WTC11 (cell line): ENCODE results near the gene HACE1. TPM values are rescaled to one million over a fixed set of nuclear protein-coding genes. Genes with fewer than 3 reads are reported as not detected.

ENCODE experiments used
- ATAC-seq: fragments of 200-7000 bp; cut with Tn5 transposase; 2 replicates; pipeline ENCODE4 v1.10.0; 2021; ENCODE audit warnings: mild to moderate bottlenecking, moderate library complexity
- Bru-seq: library from RNA; stranded (reverse); fragments of 400-500 nt; gene quantifications from one replicate; lab custom pipeline; 2021; lab: Mats Ljungman, UMichigan
- CTCF ChIA-PET: fragments of 300-600 bp; sonication (Branson Sonifier 250); formaldehyde crosslinking; loops from one replicate; lab custom pipeline; 2021; ENCODE audit warnings: antibody characterized with exemption; lab: Charles Lee
- POLR2A ChIA-PET: fragments of 350-600 bp; sonication (Branson Sonifier 250); formaldehyde crosslinking; loops from one replicate; lab custom pipeline; 2021; ENCODE audit warnings: antibody characterized with exemption; lab: Charles Lee
- DNase-seq: peaks from one replicate; pipeline ENCODE4 v3.0.0; 2021; ENCODE audit warnings: low spot score
- H3K27ac Mint-ChIP-seq: 2 replicates; pipeline ENCODE4 v1.8.0; 2021; ENCODE audit warnings: mixed read lengths
- H3K27me3 Mint-ChIP-seq: 2 replicates; pipeline ENCODE4 v1.8.0; 2021; ENCODE audit warnings: low read depth, mild to moderate bottlenecking, moderate library complexity, mixed read lengths
- H3K36me3 Mint-ChIP-seq: 2 replicates; pipeline ENCODE4 v1.8.0; 2021; ENCODE audit warnings: mixed read lengths
- H3K4me1 Mint-ChIP-seq: 2 replicates; pipeline ENCODE4 v1.8.0; 2022; ENCODE audit warnings: mixed read lengths
- H3K4me3 Mint-ChIP-seq: 2 replicates; pipeline ENCODE4 v1.8.0; 2021; ENCODE audit warnings: mild to moderate bottlenecking, moderate library complexity, mixed read lengths
- H3K9me3 Mint-ChIP-seq: 2 replicates; pipeline ENCODE4 v1.8.0; 2021; ENCODE audit warnings: mixed read lengths
- CBFB ChIP-seq: sonication (generic); formaldehyde crosslinking; IDR thresholded peaks from 2 replicates; pipeline ENCODE4 v1.8.1; 2022; ENCODE audit warnings: mild to moderate bottlenecking, low read depth, missing genetic modification reagents
- CREB1 ChIP-seq: sonication (generic); formaldehyde crosslinking; IDR thresholded peaks from 2 replicates; pipeline ENCODE4 v1.8.0; 2023; ENCODE audit warnings: mild to moderate bottlenecking, missing genetic modification reagents
- CREM ChIP-seq: sonication (generic); formaldehyde crosslinking; IDR thresholded peaks from 2 replicates; pipeline ENCODE4 v1.8.1; 2022; ENCODE audit warnings: mild to moderate bottlenecking, missing genetic modification reagents, moderate library complexity
- EMX1 ChIP-seq: fragments of 250-450 bp; sonication (Bioruptor Pico); IDR thresholded peaks from 2 replicates; pipeline ENCODE4 v1.8.0; 2021; ENCODE audit warnings: mild to moderate bottlenecking
- FOXJ3 ChIP-seq: sonication (generic); formaldehyde crosslinking; IDR thresholded peaks from 2 replicates; pipeline ENCODE4 v1.9.0; 2021; ENCODE audit warnings: missing genetic modification reagents, mild to moderate bottlenecking, borderline replicate concordance
- GABPB1 ChIP-seq: sonication (generic); formaldehyde crosslinking; IDR thresholded peaks from 2 replicates; pipeline ENCODE4 v1.8.1; 2023; ENCODE audit warnings: mild to moderate bottlenecking, missing genetic modification reagents
- NFATC4 ChIP-seq: fragments of 250-450 bp; sonication (Bioruptor Pico); IDR thresholded peaks from 2 replicates; pipeline ENCODE4 v1.9.0; 2021; ENCODE audit warnings: mild to moderate bottlenecking
- NR1H2 ChIP-seq: sonication (generic); formaldehyde crosslinking; IDR thresholded peaks from 2 replicates; pipeline ENCODE4 v1.9.0; 2021; ENCODE audit warnings: mild to moderate bottlenecking, moderate library complexity, missing genetic modification reagents
- NR2C2 ChIP-seq: sonication (generic); formaldehyde crosslinking; IDR thresholded peaks from 2 replicates; pipeline ENCODE4 v1.8.0; 2022; ENCODE audit warnings: mild to moderate bottlenecking, missing genetic modification reagents
- PRRX2 ChIP-seq: fragments of 250-450 bp; sonication (Bioruptor Pico); IDR thresholded peaks from 2 replicates; pipeline ENCODE4 v1.8.0; 2021; ENCODE audit warnings: mild to moderate bottlenecking
- SP1 ChIP-seq: sonication (generic); formaldehyde crosslinking; conservative IDR thresholded peaks from 2 replicates; pipeline ENCODE4 v1.8.1; 2022; ENCODE audit warnings: missing genetic modification reagents
- TEAD1 ChIP-seq: sonication (generic); formaldehyde crosslinking; IDR thresholded peaks from 2 replicates; pipeline ENCODE4 v1.8.0; 2022; ENCODE audit warnings: mild to moderate bottlenecking, missing genetic modification reagents
- ZNF219 ChIP-seq: sonication (generic); formaldehyde crosslinking; IDR thresholded peaks from 2 replicates; pipeline ENCODE4 v1.8.0; 2023; ENCODE audit warnings: missing genetic modification reagents, mild to moderate bottlenecking, borderline replicate concordance
- ZNF263 ChIP-seq: sonication (generic); formaldehyde crosslinking; IDR thresholded peaks from 2 replicates; pipeline ENCODE4 v1.8.1; 2022; ENCODE audit warnings: low read depth, mild to moderate bottlenecking, moderate library complexity, missing genetic modification reagents
- ZNF317 ChIP-seq: sonication (generic); formaldehyde crosslinking; IDR thresholded peaks from 2 replicates; pipeline ENCODE4 v1.8.1; 2023; ENCODE audit warnings: low read depth, mild to moderate bottlenecking, moderate library complexity, missing genetic modification reagents, borderline replicate concordance
- ZNF416 ChIP-seq: fragments of 250-450 bp; sonication (Bioruptor Pico); IDR thresholded peaks from 2 replicates; pipeline ENCODE4 v1.9.0; 2021; ENCODE audit warnings: mild to moderate bottlenecking, inconsistent platforms
- long read RNA-seq, 3 experiments: library from RNA in 1 of 3; library from capped mRNA in 1 of 3; library from polyadenylated mRNA in 1 of 3; unstranded in 2 of 3; stranded (forward) in 1 of 3; transcript quantifications; one replicate each; pipeline ENCODE4 v2.0.0, GENCODE V29; 2021
- total RNA-seq: library from RNA; stranded (reverse); gene quantifications from 3 replicates; pipeline ENCODE4 v1.2.3, GENCODE V29; 2021
- TF ChIP-seq, protein P1 (sequence below): sonication (generic); formaldehyde crosslinking; IDR thresholded peaks from 2 replicates; pipeline ENCODE4 v1.8.0; 2022; ENCODE audit warnings: mild to moderate bottlenecking, missing genetic modification reagents
- TF ChIP-seq, protein P2 (sequence below): sonication (generic); formaldehyde crosslinking; IDR thresholded peaks from 2 replicates; pipeline ENCODE4 v1.8.0; 2023; ENCODE audit warnings: mild to moderate bottlenecking, missing genetic modification reagents
- TF ChIP-seq, protein P3 (sequence below): sonication (generic); formaldehyde crosslinking; IDR thresholded peaks from 2 replicates; pipeline ENCODE4 v1.8.1; 2023; ENCODE audit warnings: mild to moderate bottlenecking, missing genetic modification reagents, moderate library complexity
- TF ChIP-seq, protein P4 (sequence below): fragments of 250-450 bp; sonication (Bioruptor Pico); IDR thresholded peaks from 2 replicates; pipeline ENCODE4 v1.8.0; 2021; ENCODE audit warnings: mild to moderate bottlenecking
- TF ChIP-seq, protein P5 (sequence below): sonication (generic); formaldehyde crosslinking; IDR thresholded peaks from 2 replicates; pipeline ENCODE4 v1.8.0; 2023; ENCODE audit warnings: missing genetic modification reagents
- TF ChIP-seq, protein P6 (sequence below): sonication (generic); formaldehyde crosslinking; IDR thresholded peaks from 2 replicates; pipeline ENCODE4 v1.8.0; 2022; ENCODE audit warnings: mild to moderate bottlenecking, missing genetic modification reagents

Gene HACE1, protein sequence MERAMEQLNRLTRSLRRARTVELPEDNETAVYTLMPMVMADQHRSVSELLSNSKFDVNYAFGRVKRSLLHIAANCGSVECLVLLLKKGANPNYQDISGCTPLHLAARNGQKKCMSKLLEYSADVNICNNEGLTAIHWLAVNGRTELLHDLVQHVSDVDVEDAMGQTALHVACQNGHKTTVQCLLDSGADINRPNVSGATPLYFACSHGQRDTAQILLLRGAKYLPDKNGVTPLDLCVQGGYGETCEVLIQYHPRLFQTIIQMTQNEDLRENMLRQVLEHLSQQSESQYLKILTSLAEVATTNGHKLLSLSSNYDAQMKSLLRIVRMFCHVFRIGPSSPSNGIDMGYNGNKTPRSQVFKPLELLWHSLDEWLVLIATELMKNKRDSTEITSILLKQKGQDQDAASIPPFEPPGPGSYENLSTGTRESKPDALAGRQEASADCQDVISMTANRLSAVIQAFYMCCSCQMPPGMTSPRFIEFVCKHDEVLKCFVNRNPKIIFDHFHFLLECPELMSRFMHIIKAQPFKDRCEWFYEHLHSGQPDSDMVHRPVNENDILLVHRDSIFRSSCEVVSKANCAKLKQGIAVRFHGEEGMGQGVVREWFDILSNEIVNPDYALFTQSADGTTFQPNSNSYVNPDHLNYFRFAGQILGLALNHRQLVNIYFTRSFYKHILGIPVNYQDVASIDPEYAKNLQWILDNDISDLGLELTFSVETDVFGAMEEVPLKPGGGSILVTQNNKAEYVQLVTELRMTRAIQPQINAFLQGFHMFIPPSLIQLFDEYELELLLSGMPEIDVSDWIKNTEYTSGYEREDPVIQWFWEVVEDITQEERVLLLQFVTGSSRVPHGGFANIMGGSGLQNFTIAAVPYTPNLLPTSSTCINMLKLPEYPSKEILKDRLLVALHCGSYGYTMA
- total RNA-seq (18.1 to 21.7 TPM (median 21.6 TPM) in 3 replicates), Bru-seq, nascent RNA (percentile 78 among the genes with signal in this experiment)
- long read RNA-seq, experiment 1, full-length matches to known transcripts = 39 of 81 reads
- long read RNA-seq, experiment 1, partial matches to known transcripts = 5 of 81 reads
- long read RNA-seq, experiment 1, other reads (novel, unspliced or antisense) = 37 of 81 reads
- long read RNA-seq, experiment 2, full-length matches to known transcripts = 5 of 20 reads
- long read RNA-seq, experiment 2, partial matches to known transcripts = 5 of 20 reads
- long read RNA-seq, experiment 2, other reads (novel, unspliced or antisense) = 10 of 20 reads
- long read RNA-seq, experiment 3, full-length matches to known transcripts = 1 of 4 reads
- long read RNA-seq, experiment 3, partial matches to known transcripts = 2 of 4 reads
- long read RNA-seq, experiment 3, other reads (novel, unspliced or antisense) = 1 of 4 reads

DNA sequence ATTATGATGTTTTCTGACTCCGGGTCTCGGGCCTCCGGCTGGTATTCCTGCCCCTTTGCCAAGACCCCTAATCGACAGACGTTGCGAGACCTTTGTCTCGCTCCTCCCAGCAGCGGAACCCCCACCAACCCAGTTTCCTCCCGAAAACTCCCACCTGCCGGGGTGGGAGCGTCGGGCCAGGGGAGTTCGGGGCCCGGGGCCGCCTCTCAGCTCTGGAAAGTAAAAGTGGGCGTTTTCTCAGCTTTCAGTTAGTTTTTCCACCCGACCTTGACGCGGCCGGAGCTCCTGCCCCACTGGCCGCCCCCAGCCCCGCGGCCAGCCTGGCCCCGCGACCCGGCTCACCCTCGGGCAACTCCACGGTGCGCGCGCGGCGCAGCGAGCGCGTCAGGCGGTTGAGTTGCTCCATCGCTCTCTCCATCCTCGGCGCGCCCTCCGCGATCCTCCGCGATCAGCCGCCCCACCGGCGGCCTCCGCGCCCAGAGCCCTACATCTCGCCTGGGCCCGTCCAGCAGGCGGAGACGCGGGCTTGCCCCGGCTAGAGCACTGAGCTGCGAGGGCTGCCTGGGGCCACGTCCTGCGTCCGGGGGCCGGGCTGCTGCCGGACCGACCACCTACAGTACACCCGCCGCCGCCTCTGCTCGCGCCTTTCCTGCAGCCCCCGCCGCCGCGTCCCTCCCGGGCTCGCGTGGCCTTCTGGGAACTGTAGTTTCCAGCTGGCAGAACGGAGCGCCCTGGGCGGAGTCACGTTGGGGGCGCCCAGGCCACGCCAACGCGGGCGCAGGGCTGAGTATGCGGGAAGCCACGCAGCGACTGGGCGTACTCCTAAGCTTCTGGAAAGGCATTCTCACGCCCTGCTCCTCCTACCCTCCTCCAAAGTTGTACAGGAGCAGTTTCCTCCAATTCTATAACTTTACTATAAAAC, at the start of gene HACE1:
TSS of gene HACE1 (minus strand) at position 695 of the 922 bp plus-strand sequence. CDS start at position 418, 277 bp downstream.
- ATAC-seq (peak; percentile 96), DNase-seq (peak; percentile 94)
- ChIA-PET POLR2A (interaction anchor here (0.8 to 2.3 kb wide), 3 partner anchors 8 to 97 kb away, joined by 3 to 9 read pairs (median 5); partner anchors contain the start of gene LIN28B), CTCF (interaction anchor here (0.6 to 2.0 kb wide), 9 partner anchors 10 to 543 kb away, joined by 3 to 10 read pairs (median 3); partner anchors contain the start of gene PREP)
- peak within 1 kb of the TSS; percentile 83; the same call in 1 of the 2 replicates for H3K27ac Mint-ChIP-seq
- H3K27me3 Mint-ChIP-seq = peaks cover 5% of the 10 kb centered on the region; the same call in 1 of the 2 replicates
- H3K4me1 Mint-ChIP-seq = peaks cover 20% of the 10 kb centered on the region
- H3K36me3 Mint-ChIP-seq = no peaks in the 10 kb centered on the region
- peak within 1 kb of the TSS; percentile 97 for H3K4me3 Mint-ChIP-seq
- no peaks in the 10 kb centered on the region for H3K9me3 Mint-ChIP-seq
- TF ChIP-seq TEAD1 (CRISPR knock-in tag) = peak; percentile 68; the same call in 1 of the 2 replicates
- no peak for TF ChIP-seq EMX1
- TF ChIP-seq, protein P1, sequence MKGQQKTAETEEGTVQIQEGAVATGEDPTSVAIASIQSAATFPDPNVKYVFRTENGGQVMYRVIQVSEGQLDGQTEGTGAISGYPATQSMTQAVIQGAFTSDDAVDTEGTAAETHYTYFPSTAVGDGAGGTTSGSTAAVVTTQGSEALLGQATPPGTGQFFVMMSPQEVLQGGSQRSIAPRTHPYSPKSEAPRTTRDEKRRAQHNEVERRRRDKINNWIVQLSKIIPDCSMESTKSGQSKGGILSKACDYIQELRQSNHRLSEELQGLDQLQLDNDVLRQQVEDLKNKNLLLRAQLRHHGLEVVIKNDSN = peak; percentile 39; the same call in 1 of the 2 replicates
- TF ChIP-seq, protein P2, sequence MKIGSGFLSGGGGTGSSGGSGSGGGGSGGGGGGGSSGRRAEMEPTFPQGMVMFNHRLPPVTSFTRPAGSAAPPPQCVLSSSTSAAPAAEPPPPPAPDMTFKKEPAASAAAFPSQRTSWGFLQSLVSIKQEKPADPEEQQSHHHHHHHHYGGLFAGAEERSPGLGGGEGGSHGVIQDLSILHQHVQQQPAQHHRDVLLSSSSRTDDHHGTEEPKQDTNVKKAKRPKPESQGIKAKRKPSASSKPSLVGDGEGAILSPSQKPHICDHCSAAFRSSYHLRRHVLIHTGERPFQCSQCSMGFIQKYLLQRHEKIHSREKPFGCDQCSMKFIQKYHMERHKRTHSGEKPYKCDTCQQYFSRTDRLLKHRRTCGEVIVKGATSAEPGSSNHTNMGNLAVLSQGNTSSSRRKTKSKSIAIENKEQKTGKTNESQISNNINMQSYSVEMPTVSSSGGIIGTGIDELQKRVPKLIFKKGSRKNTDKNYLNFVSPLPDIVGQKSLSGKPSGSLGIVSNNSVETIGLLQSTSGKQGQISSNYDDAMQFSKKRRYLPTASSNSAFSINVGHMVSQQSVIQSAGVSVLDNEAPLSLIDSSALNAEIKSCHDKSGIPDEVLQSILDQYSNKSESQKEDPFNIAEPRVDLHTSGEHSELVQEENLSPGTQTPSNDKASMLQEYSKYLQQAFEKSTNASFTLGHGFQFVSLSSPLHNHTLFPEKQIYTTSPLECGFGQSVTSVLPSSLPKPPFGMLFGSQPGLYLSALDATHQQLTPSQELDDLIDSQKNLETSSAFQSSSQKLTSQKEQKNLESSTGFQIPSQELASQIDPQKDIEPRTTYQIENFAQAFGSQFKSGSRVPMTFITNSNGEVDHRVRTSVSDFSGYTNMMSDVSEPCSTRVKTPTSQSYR (CRISPR knock-in tag) = 0 out of 2 replicates have a peak, but pooled peaks have one; percentile 18
- TF ChIP-seq CREB1 (CRISPR knock-in tag) = no peak
- TF ChIP-seq NR2C2 (CRISPR knock-in tag) = no peak
- TF ChIP-seq ZNF263 = peak; percentile 42; the same call in 1 of the 2 replicates
- TF ChIP-seq CREM = peak; percentile 63; the same call in 1 of the 2 replicates
- TF ChIP-seq SP1 (CRISPR knock-in tag) = peak; percentile 93
- no peak for TF ChIP-seq GABPB1 (CRISPR knock-in tag)
- no peak for TF ChIP-seq ZNF219
- peak; percentile 45; the same call in 1 of the 2 replicates for TF ChIP-seq ZNF317 (CRISPR knock-in tag)
- TF ChIP-seq, protein P3, sequence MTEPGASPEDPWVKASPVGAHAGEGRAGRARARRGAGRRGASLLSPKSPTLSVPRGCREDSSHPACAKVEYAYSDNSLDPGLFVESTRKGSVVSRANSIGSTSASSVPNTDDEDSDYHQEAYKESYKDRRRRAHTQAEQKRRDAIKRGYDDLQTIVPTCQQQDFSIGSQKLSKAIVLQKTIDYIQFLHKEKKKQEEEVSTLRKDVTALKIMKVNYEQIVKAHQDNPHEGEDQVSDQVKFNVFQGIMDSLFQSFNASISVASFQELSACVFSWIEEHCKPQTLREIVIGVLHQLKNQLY (CRISPR knock-in tag) = no peak
- TF ChIP-seq FOXJ3 (CRISPR knock-in tag) = no peak
- TF ChIP-seq CBFB (CRISPR knock-in tag) = no peak
- TF ChIP-seq NFATC4 (CRISPR knock-in tag) = no peak
- TF ChIP-seq, protein P4, sequence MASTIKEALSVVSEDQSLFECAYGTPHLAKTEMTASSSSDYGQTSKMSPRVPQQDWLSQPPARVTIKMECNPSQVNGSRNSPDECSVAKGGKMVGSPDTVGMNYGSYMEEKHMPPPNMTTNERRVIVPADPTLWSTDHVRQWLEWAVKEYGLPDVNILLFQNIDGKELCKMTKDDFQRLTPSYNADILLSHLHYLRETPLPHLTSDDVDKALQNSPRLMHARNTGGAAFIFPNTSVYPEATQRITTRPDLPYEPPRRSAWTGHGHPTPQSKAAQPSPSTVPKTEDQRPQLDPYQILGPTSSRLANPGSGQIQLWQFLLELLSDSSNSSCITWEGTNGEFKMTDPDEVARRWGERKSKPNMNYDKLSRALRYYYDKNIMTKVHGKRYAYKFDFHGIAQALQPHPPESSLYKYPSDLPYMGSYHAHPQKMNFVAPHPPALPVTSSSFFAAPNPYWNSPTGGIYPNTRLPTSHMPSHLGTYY = no peak
- no peak for TF ChIP-seq PRRX2
- TF ChIP-seq, protein P5, sequence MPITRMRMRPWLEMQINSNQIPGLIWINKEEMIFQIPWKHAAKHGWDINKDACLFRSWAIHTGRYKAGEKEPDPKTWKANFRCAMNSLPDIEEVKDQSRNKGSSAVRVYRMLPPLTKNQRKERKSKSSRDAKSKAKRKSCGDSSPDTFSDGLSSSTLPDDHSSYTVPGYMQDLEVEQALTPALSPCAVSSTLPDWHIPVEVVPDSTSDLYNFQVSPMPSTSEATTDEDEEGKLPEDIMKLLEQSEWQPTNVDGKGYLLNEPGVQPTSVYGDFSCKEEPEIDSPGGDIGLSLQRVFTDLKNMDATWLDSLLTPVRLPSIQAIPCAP (CRISPR knock-in tag) = 0 out of 2 replicates have a peak, but pooled peaks have one; percentile 45
- TF ChIP-seq, protein P6, sequence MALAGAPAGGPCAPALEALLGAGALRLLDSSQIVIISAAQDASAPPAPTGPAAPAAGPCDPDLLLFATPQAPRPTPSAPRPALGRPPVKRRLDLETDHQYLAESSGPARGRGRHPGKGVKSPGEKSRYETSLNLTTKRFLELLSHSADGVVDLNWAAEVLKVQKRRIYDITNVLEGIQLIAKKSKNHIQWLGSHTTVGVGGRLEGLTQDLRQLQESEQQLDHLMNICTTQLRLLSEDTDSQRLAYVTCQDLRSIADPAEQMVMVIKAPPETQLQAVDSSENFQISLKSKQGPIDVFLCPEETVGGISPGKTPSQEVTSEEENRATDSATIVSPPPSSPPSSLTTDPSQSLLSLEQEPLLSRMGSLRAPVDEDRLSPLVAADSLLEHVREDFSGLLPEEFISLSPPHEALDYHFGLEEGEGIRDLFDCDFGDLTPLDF (CRISPR knock-in tag) = no peak
- no peak for TF ChIP-seq NR1H2 (CRISPR knock-in tag)
- TF ChIP-seq ZNF416 (CRISPR knock-in tag) = peak; percentile 68; the same call in 1 of the 2 replicates
